Lung (tissue), 12 donors: ENCODE results near the gene FSTL1. TPM values are rescaled to one million over a fixed set of nuclear protein-coding genes. Genes with fewer than 3 reads are reported as not detected.

Experiments used
- ATAC-seq: fragments of 200-7000 bp; cut with Tn5 transposase; one replicate; pipeline ENCODE4 v1.9.1; 2020; ENCODE audit warnings: moderate number of reproducible peaks; ENCODE audit not compliant: insufficient read depth, low FRiP score
- DNase-seq, 3 donors: peaks; one replicate each; pipeline ENCODE4 v3.0.0-alpha.2; 2013 to 2017
- H3K27ac ChIP-seq, 2 donors: one replicate each; pipeline ENCODE4 v1.5.1; 2013; ENCODE audit warnings: mild to moderate bottlenecking in 2 of 2, moderate library complexity in 2 of 2, control low read depth in 1 of 2, inconsistent platforms in 1 of 2, low read depth in 1 of 2, low read length in 1 of 2
- H3K27me3 ChIP-seq, 3 donors: one replicate each; pipeline ENCODE4 v1.5.1; 2013; ENCODE audit warnings: low read length in 2 of 3; ENCODE audit not compliant: control insufficient read depth in 3 of 3, insufficient read depth in 3 of 3
- H3K36me3 ChIP-seq, 4 donors: one replicate each; pipeline ENCODE4 v1.5.1; 2013; ENCODE audit warnings: low read length in 4 of 4, mild to moderate bottlenecking in 1 of 4, moderate library complexity in 1 of 4; ENCODE audit not compliant: control insufficient read depth in 4 of 4, insufficient read depth in 4 of 4
- H3K4me1 ChIP-seq, 5 donors: one replicate each; pipeline ENCODE4 v1.5.1; 2013; ENCODE audit warnings: low read length in 5 of 5, mild to moderate bottlenecking in 2 of 5, moderate library complexity in 1 of 5; ENCODE audit not compliant: control insufficient read depth in 5 of 5, insufficient read depth in 5 of 5
- H3K4me3 ChIP-seq: one replicate; pipeline ENCODE4 v1.5.1; 2013; ENCODE audit warnings: mild to moderate bottlenecking, control low read depth, moderate library complexity
- H3K9ac ChIP-seq, 2 donors: one replicate each; pipeline ENCODE4 v1.5.1; 2013; ENCODE audit warnings: low read length in 2 of 2, control low read depth in 1 of 2; ENCODE audit not compliant: insufficient read depth in 1 of 2
- H3K9me3 ChIP-seq, 4 donors: one replicate each; pipeline ENCODE4 v1.5.1; 2013; ENCODE audit warnings: low read length in 3 of 4, mild to moderate bottlenecking in 1 of 4, moderate library complexity in 1 of 4; ENCODE audit not compliant: control insufficient read depth in 4 of 4, insufficient read depth in 3 of 4
- CTCF ChIP-seq: IDR thresholded peaks from 2 replicates; pipeline ENCODE4 v1.5.1; 2012; ENCODE audit warnings: mild to moderate bottlenecking; ENCODE audit errors: control extremely low read depth, extremely low read depth
- WGBS, 2 donors: extraction: QIAGEN DNeasy Blood & Tissue Kit; methylation state at CpG; one replicate each; pipeline ENCODE4 v1.1.7; 2013; 5-methylcytosine and 5-hydroxymethylcytosine counted together
- polyA plus RNA-seq, 2 donors: library from polyadenylated mRNA; stranded (reverse); fragments of 200-250 nt; gene quantifications; one replicate each; pipeline ENCODE4 v1.2.1, GENCODE V29; 2013
- total RNA-seq, 2 donors: library from RNA; depleted of rRNA in 1 of 2; stranded (reverse); fragments of >200 nt in 1 of 2; gene quantifications; one replicate each; pipeline ENCODE4 v1.2.1, GENCODE V29; 2014 to 2021
- donor health status: control.
- donor health status: control.
- donor health status: Bipolar disorder and iron deficiency.
- donor health status: healthy.
- donor health status: DM: yes; HTN: yes; CAD: no.

Gene FSTL1
- total and polyA plus RNA-seq, 4 donors: 24.9 to 544 (median 192) TPM

- Histone ChIP-seq H3K27me3 (no peaks in the 10 kb centered on the region), H3K4me3 (no peak overlapping the region), H3K4me1 (no peaks in the 10 kb centered on the region), H3K9ac (no peak overlapping the region), H3K9me3 (no peaks in the 10 kb centered on the region), H3K27ac (no peak overlapping the region), H3K36me3 (peaks cover 10 to 53% (median 40%) of the 10 kb centered on the region in 4 donors)
- no peak for TF ChIP-seq CTCF
- 72 to 85% methylated on average over 2 of the region's 2 CpGs for WGBS, 2 donors
- no peak for DNase-seq
- no peak for ATAC-seq
Measured at GRCh38 chr3:120394347-120394746, 56.4 kb downstream of the FSTL1 start.

- no peaks in the 10 kb centered on the region for H3K9me3 ChIP-seq
- no peak overlapping the region for H3K27ac ChIP-seq
- no peaks in the 10 kb centered on the region for H3K27me3 ChIP-seq
- H3K9ac ChIP-seq: no peak overlapping the region
- no peak for ATAC-seq
- peaks cover 9 to 49% (median 34%) of the 10 kb centered on the region in 4 donors for H3K36me3 ChIP-seq
- DNase-seq: no peak
- no peak for TF ChIP-seq CTCF
- WGBS, 2 donors: 80 to 96% methylated on average over 2 of the region's 2 CpGs
- no peaks in the 10 kb centered on the region for H3K4me1 ChIP-seq
- H3K4me3 ChIP-seq: no peak overlapping the region
Measured at GRCh38 chr3:120393761-120394160, 57.0 kb downstream of the FSTL1 start.

GRCh38 chr3:120393243-120393642 lies 57.5 kb downstream of the FSTL1 start:
- H3K4me1 ChIP-seq: no peaks in the 10 kb centered on the region
- 77 to 86% methylated on average over 4 of the region's 4 CpGs for WGBS, 2 donors
- H3K9ac ChIP-seq: no peak overlapping the region
- H3K36me3 ChIP-seq: peaks cover 7 to 44% (median 30%) of the 10 kb centered on the region in 4 donors
- H3K9me3 ChIP-seq: no peaks in the 10 kb centered on the region
- H3K27me3 ChIP-seq: no peaks in the 10 kb centered on the region
- TF ChIP-seq CTCF: no peak
- ATAC-seq (no peak), DNase-seq (no peak)
- no peak overlapping the region for H3K27ac ChIP-seq
- H3K4me3 ChIP-seq: no peak overlapping the region

GRCh38 chr3:120382941-120383447 lies 67.8 kb downstream of the FSTL1 start:
- Histone ChIP-seq H3K9ac (no peak overlapping the region), H3K9me3 (peaks cover 0 to 2% (median 0%) of the 10 kb centered on the region in 4 donors), H3K4me3 (no peak overlapping the region), H3K27ac (no peak overlapping the region), H3K27me3 (no peaks in the 10 kb centered on the region), H3K4me1 (no peaks in the 10 kb centered on the region), H3K36me3 (no peaks in the 10 kb centered on the region)
- DNase-seq: no peak
- WGBS, 2 donors: 88 to 95% methylated on average over 2 of the region's 2 CpGs
- ATAC-seq: no peak
- TF ChIP-seq CTCF: no peak
